Breast epithelium (tissue), 3 donors: Measurements from ENCODE around the gene KIAA0825.

Experiments used
- POLR2A ChIP-seq: fragments of 450-650 bp; IDR thresholded peaks from one replicate; pipeline ENCODE4 v1.6.1; 2016; ENCODE audit warnings: antibody characterized with exemption, mild to moderate bottlenecking, moderate library complexity
- POLR2AphosphoS5 ChIP-seq, 3 donors: sonication (generic); formaldehyde crosslinking; IDR thresholded peaks; one replicate each; pipeline ENCODE4 v1.6.1; 2017; ENCODE audit warnings: antibody characterized with exemption in 3 of 3
- TF ChIP-seq, protein P1 (sequence below), 3 donors: fragments of 450-650 bp; IDR thresholded peaks; one replicate each; pipeline ENCODE4 v1.5.1; 2016 to 2017; ENCODE audit warnings: antibody characterized with exemption in 3 of 3, mild to moderate bottlenecking in 3 of 3, moderate library complexity in 3 of 3

- TF ChIP-seq, protein P1, sequence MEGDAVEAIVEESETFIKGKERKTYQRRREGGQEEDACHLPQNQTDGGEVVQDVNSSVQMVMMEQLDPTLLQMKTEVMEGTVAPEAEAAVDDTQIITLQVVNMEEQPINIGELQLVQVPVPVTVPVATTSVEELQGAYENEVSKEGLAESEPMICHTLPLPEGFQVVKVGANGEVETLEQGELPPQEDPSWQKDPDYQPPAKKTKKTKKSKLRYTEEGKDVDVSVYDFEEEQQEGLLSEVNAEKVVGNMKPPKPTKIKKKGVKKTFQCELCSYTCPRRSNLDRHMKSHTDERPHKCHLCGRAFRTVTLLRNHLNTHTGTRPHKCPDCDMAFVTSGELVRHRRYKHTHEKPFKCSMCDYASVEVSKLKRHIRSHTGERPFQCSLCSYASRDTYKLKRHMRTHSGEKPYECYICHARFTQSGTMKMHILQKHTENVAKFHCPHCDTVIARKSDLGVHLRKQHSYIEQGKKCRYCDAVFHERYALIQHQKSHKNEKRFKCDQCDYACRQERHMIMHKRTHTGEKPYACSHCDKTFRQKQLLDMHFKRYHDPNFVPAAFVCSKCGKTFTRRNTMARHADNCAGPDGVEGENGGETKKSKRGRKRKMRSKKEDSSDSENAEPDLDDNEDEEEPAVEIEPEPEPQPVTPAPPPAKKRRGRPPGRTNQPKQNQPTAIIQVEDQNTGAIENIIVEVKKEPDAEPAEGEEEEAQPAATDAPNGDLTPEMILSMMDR (IDR thresholded peaks at IDR 0.05): no peak
- no peak for TF ChIP-seq POLR2A
- TF ChIP-seq POLR2AphosphoS5 (IDR thresholded peaks at IDR 0.05): no peak
Measured at GRCh38 chr5:94243612-94244011, 374.8 kb downstream of the KIAA0825 start.
